Lower lobe of right lung (tissue), 2 donors: ENCODE data around the gene CSE1L. TPM values are rescaled to one million over a fixed set of nuclear protein-coding genes. Genes with fewer than 3 reads are reported as not detected.
A peak's percentile ranks its signal among the peaks of the same experiment; 100 is the strongest.

Experiments
- ATAC-seq, 2 donors: fragments of 200-7000 bp; cut with Tn5 transposase; one replicate each; pipeline ENCODE4 v1.9.1; 2020 to 2022; ENCODE audit warnings: mild to moderate bottlenecking in 2 of 2, moderate library complexity in 2 of 2
- DNase-seq: peaks from one replicate; pipeline ENCODE4 v3.0.0-alpha.2; 2020
- H3K27ac ChIP-seq: fragments of 200-600 bp; one replicate; pipeline ENCODE4 v1.8.0; 2022
- H3K27me3 ChIP-seq: fragments of 200-600 bp; one replicate; pipeline ENCODE4 v1.8.0; 2022; ENCODE audit warnings: low read depth
- H3K36me3 ChIP-seq: fragments of 200-600 bp; one replicate; pipeline ENCODE4 v1.8.0; 2022; ENCODE audit warnings: mild to moderate bottlenecking
- H3K4me1 ChIP-seq: fragments of 200-600 bp; one replicate; pipeline ENCODE4 v1.8.0; 2022
- H3K4me3 ChIP-seq: fragments of 200-600 bp; one replicate; pipeline ENCODE4 v1.8.0; 2022; ENCODE audit warnings: mild to moderate bottlenecking
- H3K9me3 ChIP-seq: fragments of 200-600 bp; one replicate; pipeline ENCODE4 v1.8.0; 2022
- intact Hi-C: fragments of 100-400 bp; cut with DNase I; formaldehyde crosslinking; loops from one replicate; pipeline ENCODE4 v1.11.0; 2022
- total RNA-seq: library from RNA; stranded (reverse); fragmentation: NEBNext Ultra II Directional; extraction: Animal tissue kit (Norgen Biotek cat#: 25700); gene quantifications from one replicate; pipeline ENCODE4 v1.2.1, GENCODE V29; 2021
- TF ChIP-seq, protein P1 (sequence below): fragments of 200-600 bp; IDR thresholded peaks from one replicate; pipeline ENCODE4 v1.8.0; 2022; ENCODE audit warnings: antibody characterized with exemption, mild to moderate bottlenecking
- donor health status: DM: no; HTN: yes; CAD: no; lungs with severe emphysema.

CSE1L gene
- total RNA-seq, 1 donor from 2014 or later: 39.0 TPM

DNA sequence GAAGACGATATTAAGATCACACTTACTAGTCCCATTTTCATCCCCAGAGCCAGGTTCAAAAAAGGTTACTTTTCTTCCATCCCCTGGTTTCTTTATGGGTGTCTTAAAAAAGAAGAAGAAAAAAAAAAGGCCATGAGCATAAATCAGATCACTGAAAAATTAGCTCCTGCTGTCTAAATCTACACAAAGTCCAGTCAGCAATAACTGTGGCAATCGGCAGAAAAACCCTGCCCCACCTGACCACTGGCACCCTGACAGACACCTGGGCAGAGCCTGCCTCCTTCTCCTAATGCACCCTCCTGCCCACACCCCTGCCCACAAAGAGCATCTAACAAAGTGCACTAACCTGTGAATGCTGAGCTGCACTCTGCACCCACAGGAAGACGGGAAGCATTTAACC, 72.2 kb downstream of the CSE1L start:
- no peak for ATAC-seq
- DNase-seq: no peak
- intact Hi-C loops: no loop called here
- TF ChIP-seq, protein P1, sequence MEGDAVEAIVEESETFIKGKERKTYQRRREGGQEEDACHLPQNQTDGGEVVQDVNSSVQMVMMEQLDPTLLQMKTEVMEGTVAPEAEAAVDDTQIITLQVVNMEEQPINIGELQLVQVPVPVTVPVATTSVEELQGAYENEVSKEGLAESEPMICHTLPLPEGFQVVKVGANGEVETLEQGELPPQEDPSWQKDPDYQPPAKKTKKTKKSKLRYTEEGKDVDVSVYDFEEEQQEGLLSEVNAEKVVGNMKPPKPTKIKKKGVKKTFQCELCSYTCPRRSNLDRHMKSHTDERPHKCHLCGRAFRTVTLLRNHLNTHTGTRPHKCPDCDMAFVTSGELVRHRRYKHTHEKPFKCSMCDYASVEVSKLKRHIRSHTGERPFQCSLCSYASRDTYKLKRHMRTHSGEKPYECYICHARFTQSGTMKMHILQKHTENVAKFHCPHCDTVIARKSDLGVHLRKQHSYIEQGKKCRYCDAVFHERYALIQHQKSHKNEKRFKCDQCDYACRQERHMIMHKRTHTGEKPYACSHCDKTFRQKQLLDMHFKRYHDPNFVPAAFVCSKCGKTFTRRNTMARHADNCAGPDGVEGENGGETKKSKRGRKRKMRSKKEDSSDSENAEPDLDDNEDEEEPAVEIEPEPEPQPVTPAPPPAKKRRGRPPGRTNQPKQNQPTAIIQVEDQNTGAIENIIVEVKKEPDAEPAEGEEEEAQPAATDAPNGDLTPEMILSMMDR: no peak
- Histone ChIP-seq H3K4me3 (no peak overlapping the region), H3K4me1 (no peaks in the 10 kb centered on the region), H3K27me3 (no peaks in the 10 kb centered on the region), H3K36me3 (peaks cover 88% of the 10 kb centered on the region), H3K9me3 (no peaks in the 10 kb centered on the region), H3K27ac (no peak overlapping the region)

GRCh38 chr20:49119988-49120387, 73.9 kb downstream of the CSE1L start:
- H3K27ac ChIP-seq: no peak overlapping the region

DNA sequence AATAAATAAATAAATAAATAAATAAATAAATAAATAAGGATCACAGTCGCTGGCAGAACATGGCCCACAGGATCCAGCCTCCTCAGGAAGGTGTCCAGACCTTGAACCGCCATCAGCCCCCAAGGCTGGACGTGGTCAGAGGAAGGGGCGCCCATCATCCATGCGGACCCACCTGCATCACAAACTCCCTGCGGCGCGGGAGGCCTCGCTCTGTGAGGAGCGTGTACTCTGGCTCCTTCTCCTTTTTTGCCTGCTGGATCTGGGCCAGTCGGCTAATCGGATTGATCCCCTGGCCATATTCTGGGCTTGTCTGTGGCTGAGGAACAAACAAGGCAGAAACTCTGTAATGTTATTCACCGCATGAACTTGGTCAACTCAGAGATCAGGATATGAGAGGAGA, 76.8 kb downstream of the CSE1L start:
- DNase-seq: no peak
- H3K4me3 ChIP-seq: no peak overlapping the region
- intact Hi-C loops: no loop called here
- no peaks in the 10 kb centered on the region for H3K27me3 ChIP-seq
- H3K4me1 ChIP-seq: no peaks in the 10 kb centered on the region
- H3K9me3 ChIP-seq: no peaks in the 10 kb centered on the region
- TF ChIP-seq, protein P1: no peak
- H3K36me3 ChIP-seq: peaks cover 70% of the 10 kb centered on the region
- no peak overlapping the region for H3K27ac ChIP-seq
- ATAC-seq: no peak

More at GRCh38 chr20:49119988-49120387, 73.9 kb downstream of the CSE1L start:
- Histone ChIP-seq H3K36me3 (peaks cover 88% of the 10 kb centered on the region), H3K4me3 (no peak overlapping the region), H3K27me3 (no peaks in the 10 kb centered on the region), H3K4me1 (no peaks in the 10 kb centered on the region), H3K9me3 (no peaks in the 10 kb centered on the region)
- no peak for DNase-seq
- ATAC-seq: no peak
- intact Hi-C loops: no loop called here
- TF ChIP-seq, protein P1: no peak

- Histone ChIP-seq H3K27ac (no peak overlapping the region), H3K27me3 (no peaks in the 10 kb centered on the region), H3K36me3 (peaks cover 65% of the 10 kb centered on the region), H3K9me3 (no peaks in the 10 kb centered on the region), H3K4me1 (no peaks in the 10 kb centered on the region), H3K4me3 (no peak overlapping the region)
- TF ChIP-seq, protein P1: no peak
- no peak for DNase-seq
- ATAC-seq: no peak
- intact Hi-C loops: no loop called here
Observed at GRCh38 chr20:49123982-49124381, 77.9 kb downstream of the CSE1L start.

DNA sequence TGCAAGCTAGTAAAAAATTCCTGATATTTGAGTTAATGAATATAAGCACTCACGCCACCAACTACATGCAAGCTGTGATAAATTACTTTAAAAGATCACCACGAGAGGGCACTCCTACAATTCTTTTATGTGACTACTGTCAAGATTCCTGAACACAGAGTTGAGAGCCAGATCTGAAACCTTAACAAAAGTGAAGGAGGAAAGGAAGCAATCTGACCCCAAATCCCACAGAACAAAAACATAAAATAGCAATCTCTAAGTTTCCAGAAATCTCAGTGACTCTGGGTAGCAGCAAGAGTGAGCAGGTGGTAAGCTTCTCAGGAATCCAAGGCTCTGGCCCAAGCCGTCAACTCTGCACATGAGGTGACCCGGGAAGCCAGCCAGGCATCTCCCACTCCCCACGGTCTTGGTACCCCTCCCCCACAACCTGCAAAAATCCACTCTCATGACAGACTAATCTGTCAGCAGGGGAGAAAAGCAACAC, 86.9 kb downstream of the CSE1L start:
- H3K4me1 ChIP-seq: peaks cover 8% of the 10 kb centered on the region
- no peaks in the 10 kb centered on the region for H3K9me3 ChIP-seq
- TF ChIP-seq, protein P1: peak; percentile 56
- DNase-seq (no peak), ATAC-seq (peak; percentile 72 to 86)
- H3K4me3 ChIP-seq: no peak overlapping the region
- H3K27ac ChIP-seq: peak overlapping the region; percentile 18
- intact Hi-C loops: loop anchor here (10.0 kb wide), 1 partner anchor 82 kb away; the partner anchor contains the start of gene DDX27
- H3K36me3 ChIP-seq: peaks cover 48% of the 10 kb centered on the region
- no peaks in the 10 kb centered on the region for H3K27me3 ChIP-seq
